ENCODE results near the gene KIF21B. TPM values are rescaled to one million over a fixed set of nuclear protein-coding genes. Genes with fewer than 3 reads are reported as not detected.

KIF21B gene
- total and polyA plus RNA-seq, 2 experiments from 2014 or later: 4.6 to 34.3 TPM

DNA sequence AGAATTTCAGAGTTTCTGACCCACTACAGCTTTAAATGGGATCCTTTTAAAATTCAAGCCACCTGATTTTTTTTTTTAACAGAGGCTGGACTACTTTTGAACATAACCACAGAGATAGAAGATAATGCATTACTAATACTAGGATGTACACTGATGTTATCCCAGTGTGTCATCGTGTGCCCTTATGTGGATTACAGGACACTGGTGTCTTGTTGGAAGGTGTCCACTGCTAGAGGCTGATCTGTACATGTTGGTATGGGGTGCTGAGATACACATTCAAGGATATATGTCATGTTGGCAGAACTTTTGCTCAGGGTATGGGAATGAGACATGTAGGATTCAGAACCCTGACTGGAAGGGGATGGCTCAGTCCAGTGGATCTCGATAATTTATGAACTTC lies 72.5 kb downstream of the KIF21B start (continued):
- TF ChIP-seq, protein P1, sequence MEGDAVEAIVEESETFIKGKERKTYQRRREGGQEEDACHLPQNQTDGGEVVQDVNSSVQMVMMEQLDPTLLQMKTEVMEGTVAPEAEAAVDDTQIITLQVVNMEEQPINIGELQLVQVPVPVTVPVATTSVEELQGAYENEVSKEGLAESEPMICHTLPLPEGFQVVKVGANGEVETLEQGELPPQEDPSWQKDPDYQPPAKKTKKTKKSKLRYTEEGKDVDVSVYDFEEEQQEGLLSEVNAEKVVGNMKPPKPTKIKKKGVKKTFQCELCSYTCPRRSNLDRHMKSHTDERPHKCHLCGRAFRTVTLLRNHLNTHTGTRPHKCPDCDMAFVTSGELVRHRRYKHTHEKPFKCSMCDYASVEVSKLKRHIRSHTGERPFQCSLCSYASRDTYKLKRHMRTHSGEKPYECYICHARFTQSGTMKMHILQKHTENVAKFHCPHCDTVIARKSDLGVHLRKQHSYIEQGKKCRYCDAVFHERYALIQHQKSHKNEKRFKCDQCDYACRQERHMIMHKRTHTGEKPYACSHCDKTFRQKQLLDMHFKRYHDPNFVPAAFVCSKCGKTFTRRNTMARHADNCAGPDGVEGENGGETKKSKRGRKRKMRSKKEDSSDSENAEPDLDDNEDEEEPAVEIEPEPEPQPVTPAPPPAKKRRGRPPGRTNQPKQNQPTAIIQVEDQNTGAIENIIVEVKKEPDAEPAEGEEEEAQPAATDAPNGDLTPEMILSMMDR (conservative IDR thresholded peaks at IDR 0.05; ENCODE audit: low read depth in 2 of 2): no peak
- TF ChIP-seq ZNF114 (CRISPR knock-in tag; IDR thresholded peaks at IDR 0.05) (no peak), ZNF331 (CRISPR knock-in tag; IDR thresholded peaks at IDR 0.05; ENCODE audit: low read depth) (no peak), NANOG (IDR thresholded peaks at IDR 0.05; ENCODE audit: borderline replicate concordance) (no peak)
- TF ChIP-seq, protein P2, sequence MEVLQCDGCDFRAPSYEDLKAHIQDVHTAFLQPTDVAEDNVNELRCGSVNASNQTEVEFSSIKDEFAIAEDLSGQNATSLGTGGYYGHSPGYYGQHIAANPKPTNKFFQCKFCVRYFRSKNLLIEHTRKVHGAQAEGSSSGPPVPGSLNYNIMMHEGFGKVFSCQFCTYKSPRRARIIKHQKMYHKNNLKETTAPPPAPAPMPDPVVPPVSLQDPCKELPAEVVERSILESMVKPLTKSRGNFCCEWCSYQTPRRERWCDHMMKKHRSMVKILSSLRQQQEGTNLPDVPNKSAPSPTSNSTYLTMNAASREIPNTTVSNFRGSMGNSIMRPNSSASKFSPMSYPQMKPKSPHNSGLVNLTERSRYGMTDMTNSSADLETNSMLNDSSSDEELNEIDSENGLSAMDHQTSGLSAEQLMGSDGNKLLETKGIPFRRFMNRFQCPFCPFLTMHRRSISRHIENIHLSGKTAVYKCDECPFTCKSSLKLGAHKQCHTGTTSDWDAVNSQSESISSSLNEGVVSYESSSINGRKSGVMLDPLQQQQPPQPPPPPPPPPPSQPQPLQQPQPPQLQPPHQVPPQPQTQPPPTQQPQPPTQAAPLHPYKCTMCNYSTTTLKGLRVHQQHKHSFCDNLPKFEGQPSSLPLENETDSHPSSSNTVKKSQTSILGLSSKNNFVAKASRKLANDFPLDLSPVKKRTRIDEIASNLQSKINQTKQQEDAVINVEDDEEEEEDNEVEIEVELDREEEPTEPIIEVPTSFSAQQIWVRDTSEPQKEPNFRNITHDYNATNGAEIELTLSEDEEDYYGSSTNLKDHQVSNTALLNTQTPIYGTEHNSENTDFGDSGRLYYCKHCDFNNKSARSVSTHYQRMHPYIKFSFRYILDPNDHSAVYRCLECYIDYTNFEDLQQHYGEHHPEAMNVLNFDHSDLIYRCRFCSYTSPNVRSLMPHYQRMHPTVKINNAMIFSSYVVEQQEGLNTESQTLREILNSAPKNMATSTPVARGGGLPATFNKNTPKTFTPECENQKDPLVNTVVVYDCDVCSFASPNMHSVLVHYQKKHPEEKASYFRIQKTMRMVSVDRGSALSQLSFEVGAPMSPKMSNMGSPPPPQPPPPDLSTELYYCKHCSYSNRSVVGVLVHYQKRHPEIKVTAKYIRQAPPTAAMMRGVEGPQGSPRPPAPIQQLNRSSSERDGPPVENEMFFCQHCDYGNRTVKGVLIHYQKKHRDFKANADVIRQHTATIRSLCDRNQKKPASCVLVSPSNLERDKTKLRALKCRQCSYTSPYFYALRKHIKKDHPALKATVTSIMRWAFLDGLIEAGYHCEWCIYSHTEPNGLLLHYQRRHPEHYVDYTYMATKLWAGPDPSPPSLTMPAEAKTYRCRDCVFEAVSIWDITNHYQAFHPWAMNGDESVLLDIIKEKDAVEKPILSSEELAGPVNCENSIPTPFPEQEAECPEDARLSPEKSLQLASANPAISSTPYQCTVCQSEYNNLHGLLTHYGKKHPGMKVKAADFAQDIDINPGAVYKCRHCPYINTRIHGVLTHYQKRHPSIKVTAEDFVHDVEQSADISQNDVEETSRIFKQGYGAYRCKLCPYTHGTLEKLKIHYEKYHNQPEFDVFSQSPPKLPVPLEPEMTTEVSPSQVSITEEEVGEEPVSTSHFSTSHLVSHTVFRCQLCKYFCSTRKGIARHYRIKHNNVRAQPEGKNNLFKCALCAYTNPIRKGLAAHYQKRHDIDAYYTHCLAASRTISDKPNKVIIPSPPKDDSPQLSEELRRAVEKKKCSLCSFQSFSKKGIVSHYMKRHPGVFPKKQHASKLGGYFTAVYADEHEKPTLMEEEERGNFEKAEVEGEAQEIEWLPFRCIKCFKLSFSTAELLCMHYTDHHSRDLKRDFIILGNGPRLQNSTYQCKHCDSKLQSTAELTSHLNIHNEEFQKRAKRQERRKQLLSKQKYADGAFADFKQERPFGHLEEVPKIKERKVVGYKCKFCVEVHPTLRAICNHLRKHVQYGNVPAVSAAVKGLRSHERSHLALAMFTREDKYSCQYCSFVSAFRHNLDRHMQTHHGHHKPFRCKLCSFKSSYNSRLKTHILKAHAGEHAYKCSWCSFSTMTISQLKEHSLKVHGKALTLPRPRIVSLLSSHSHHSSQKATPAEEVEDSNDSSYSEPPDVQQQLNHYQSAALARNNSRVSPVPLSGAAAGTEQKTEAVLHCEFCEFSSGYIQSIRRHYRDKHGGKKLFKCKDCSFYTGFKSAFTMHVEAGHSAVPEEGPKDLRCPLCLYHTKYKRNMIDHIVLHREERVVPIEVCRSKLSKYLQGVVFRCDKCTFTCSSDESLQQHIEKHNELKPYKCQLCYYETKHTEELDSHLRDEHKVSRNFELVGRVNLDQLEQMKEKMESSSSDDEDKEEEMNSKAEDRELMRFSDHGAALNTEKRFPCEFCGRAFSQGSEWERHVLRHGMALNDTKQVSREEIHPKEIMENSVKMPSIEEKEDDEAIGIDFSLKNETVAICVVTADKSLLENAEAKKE (CRISPR knock-in tag; IDR thresholded peaks at IDR 0.05): no peak

DNA sequence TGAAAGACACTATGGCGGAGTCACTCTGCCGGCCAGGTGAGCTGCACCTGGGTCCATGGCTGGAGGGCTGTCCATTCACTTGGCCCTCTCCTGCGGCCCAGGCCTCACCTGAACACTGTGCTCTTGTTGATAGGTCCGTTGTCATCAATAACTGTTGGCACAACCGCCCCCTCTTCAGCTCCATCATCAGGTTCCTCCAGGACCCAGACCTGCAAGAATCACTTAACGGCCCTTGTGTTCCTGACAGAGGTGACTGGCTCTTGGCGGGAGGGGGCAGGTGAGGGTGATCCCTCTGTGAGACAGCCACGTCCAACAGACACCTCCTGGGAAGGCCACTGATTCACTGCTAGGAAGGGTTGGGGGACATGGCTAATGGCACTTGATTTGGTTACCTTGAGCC lies 73.9 kb downstream of the KIF21B start:
- H3K4me3 Mint-ChIP-seq: no peak overlapping the region
- H3F3A ChIP-seq (replicated peaks; ENCODE audit: low read depth): no peaks in the 10 kb centered on the region
- DNase-seq (ENCODE audit: low spot score): no peak
- TF ChIP-seq NANOG (IDR thresholded peaks at IDR 0.05; ENCODE audit: borderline replicate concordance) (no peak), EZH2 (IDR thresholded peaks at IDR 0.05; ENCODE audit: low read depth, unreplicated experiment) (no peak), JUNB (IDR thresholded peaks at IDR 0.05; ENCODE audit: unreplicated experiment) (no peak)
- TF ChIP-seq, protein P2 (CRISPR knock-in tag; IDR thresholded peaks at IDR 0.05): no peak

More for the DNA sequence above, 73.9 kb downstream of the KIF21B start:
- no peaks in the 10 kb centered on the region for H3K9me2 ChIP-seq (ENCODE audit: insufficient read depth)
- no peaks in the 10 kb centered on the region for H3K27me3 ChIP-seq (ENCODE audit: insufficient read depth)
- H3K9me3 Mint-ChIP-seq: peaks cover 10% of the 10 kb centered on the region
- H3K27ac Mint-ChIP-seq: no peak overlapping the region
- ATAC-seq: no peak
- H3K4me1 Mint-ChIP-seq: no peaks in the 10 kb centered on the region
- H3K36me3 Mint-ChIP-seq (ENCODE audit: low read depth): peaks cover 9% of the 10 kb centered on the region; the same call in 2 of the 3 replicates
- no peaks in the 10 kb centered on the region for H3K4me1 ChIP-seq (ENCODE audit: insufficient read depth)
- H3K4me3 ChIP-seq: no peak overlapping the region
- H3K27ac ChIP-seq (ENCODE audit: low read depth): no peak overlapping the region
- no peaks in the 10 kb centered on the region for H3K36me3 ChIP-seq (ENCODE audit: insufficient read depth)
- H2AFZ ChIP-seq: no peak overlapping the region
- H3K79me2 ChIP-seq (replicated peaks; ENCODE audit: insufficient read depth): no peaks in the 10 kb centered on the region
- H3K4me2 ChIP-seq: no peak overlapping the region
- H4K20me1 ChIP-seq (replicated peaks; ENCODE audit: insufficient read depth): no peaks in the 10 kb centered on the region
- H3K27me3 Mint-ChIP-seq (ENCODE audit: insufficient read depth, low read depth, poor library complexity): peaks cover 6% of the 10 kb centered on the region

All from GM23338 (cell line).